Central memory CD8-positive, alpha-beta T cell (primary cell): Measurements from ENCODE around the gene RPP30.

Source experiments
- ATAC-seq: fragments of 150-1000 bp; cut with Tn5 transposase; replicated peaks from 2 replicates; pipeline ENCODE4 v1.10.0; 2022; ENCODE audit warnings: mild to moderate bottlenecking, moderate FRiP score, moderate number of reproducible peaks; ENCODE audit not compliant: poor library complexity, severe bottlenecking; ENCODE audit errors: extremely low read depth
- DNase-seq, 2 donors: peaks; one replicate each; pipeline ENCODE4 v3.0.0; 2021; ENCODE audit warnings: low spot score in 2 of 2
- H3K27ac Mint-ChIP-seq: one replicate; pipeline ENCODE4 v1.8.0; 2022; ENCODE audit warnings: low read depth, mild to moderate bottlenecking, moderate library complexity, mixed read lengths
- H3K27me3 Mint-ChIP-seq: one replicate; pipeline ENCODE4 v1.8.0; 2022; ENCODE audit warnings: mixed read lengths
- H3K36me3 Mint-ChIP-seq: one replicate; pipeline ENCODE4 v1.8.0; 2022; ENCODE audit warnings: mild to moderate bottlenecking, moderate library complexity, mixed read lengths; ENCODE audit not compliant: insufficient read depth
- H3K4me1 Mint-ChIP-seq: one replicate; pipeline ENCODE4 v1.8.0; 2022; ENCODE audit warnings: mixed read lengths
- H3K4me3 Mint-ChIP-seq: one replicate; pipeline ENCODE4 v1.8.0; 2022; ENCODE audit warnings: mild to moderate bottlenecking, moderate library complexity, mixed read lengths
- H3K9me3 Mint-ChIP-seq: one replicate; pipeline ENCODE4 v1.8.0; 2022; ENCODE audit warnings: mixed read lengths

The RPP30 gene

DNA sequence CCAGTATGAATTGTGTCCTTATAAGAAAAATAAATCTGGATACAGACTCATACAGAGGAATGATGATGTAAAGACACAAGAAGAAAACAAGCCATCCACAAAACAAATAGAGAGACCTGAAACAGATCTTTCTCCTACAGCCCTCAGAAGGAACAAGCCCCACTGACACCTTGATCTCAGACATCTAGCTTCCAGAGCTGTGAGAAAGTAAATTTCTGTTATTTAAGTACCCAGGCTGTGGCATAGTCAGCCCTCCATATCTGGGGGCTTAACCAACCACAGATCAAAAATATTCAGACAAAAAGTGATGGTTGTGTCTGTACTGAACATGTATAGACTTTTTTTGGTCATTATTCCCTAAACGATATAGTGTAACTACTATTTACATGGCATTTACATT is 73.0 kb downstream of the RPP30 start:
- H3K36me3 Mint-ChIP-seq: no peaks in the 10 kb centered on the region

GRCh38 chr10:90945491-90946070 is 73.8 kb downstream of the RPP30 start:
- DNase-seq (no peak), ATAC-seq (no peak)
- Mint-ChIP-seq H3K4me3 (no peak overlapping the region), H3K4me1 (no peaks in the 10 kb centered on the region), H3K27ac (no peak overlapping the region), H3K27me3 (no peaks in the 10 kb centered on the region), H3K9me3 (no peaks in the 10 kb centered on the region), H3K36me3 (no peaks in the 10 kb centered on the region)

More for the DNA sequence above, 73.0 kb downstream of the RPP30 start:
- Mint-ChIP-seq H3K9me3 (no peaks in the 10 kb centered on the region), H3K4me3 (no peak overlapping the region), H3K27me3 (no peaks in the 10 kb centered on the region), H3K27ac (no peak overlapping the region), H3K4me1 (no peaks in the 10 kb centered on the region)
- no peak for DNase-seq
- no peak for ATAC-seq

DNA sequence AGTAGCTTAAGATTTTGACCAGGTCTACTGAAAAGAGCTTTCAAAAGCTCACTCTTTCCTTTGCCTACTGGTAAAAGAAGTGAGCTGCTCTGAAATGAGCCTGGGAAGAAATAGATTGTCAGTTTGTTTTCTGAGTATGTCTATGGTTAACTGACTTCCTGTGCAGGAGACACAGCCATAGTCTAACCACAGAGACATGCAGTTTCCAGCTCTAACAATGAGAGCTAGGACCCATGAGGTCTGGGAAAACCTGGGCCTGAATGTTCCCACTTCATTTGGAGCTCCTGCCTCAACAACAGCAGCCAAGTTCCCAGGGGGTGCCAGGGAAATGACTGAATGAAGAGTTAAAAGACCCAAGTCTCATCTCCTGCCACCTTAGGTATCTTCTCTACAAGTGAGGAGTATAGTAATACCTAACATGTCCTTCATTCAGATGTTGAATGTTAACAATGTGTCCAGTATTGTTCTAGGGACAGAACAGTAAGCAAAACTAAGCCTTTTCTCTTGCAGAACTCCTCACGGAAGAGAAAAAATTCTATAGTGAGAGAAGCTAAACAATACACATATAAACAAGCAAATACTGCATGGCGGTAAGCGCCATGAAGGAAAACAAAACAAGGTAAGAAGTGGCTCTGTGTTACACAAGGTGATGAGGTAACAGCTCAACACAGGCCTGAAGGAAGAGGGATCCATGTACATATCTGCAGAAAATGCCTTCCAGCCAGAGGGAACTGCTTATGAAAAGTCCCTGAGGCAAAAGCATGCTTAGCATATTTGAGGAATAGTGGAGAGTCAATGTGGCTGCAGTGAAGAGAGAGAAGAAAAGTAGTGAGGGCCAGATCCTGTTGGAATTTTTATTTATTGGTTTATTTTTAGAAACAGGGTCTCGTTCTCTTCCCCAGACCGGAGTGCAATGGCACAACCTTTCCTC is 75.5 kb downstream of the RPP30 start:
- Mint-ChIP-seq H3K4me1 (no peaks in the 10 kb centered on the region), H3K27me3 (peaks cover 7% of the 10 kb centered on the region), H3K27ac (no peak overlapping the region), H3K4me3 (no peak overlapping the region), H3K36me3 (no peaks in the 10 kb centered on the region), H3K9me3 (no peaks in the 10 kb centered on the region)
- DNase-seq (no peak), ATAC-seq (no peak)
